AG09319 (cell line): ENCODE data around the gene IQCN.

Experiments used
- DNase-seq: peaks from one replicate; pipeline ENCODE4 v3.0.0-alpha.2; 2010; ENCODE audit warnings: low read depth; ENCODE audit errors: extremely low read depth
- CTCF ChIP-seq: IDR thresholded peaks from 2 replicates; pipeline ENCODE4 v1.5.1; 2011; ENCODE audit warnings: low read depth, mild to moderate bottlenecking, inconsistent platforms, low read length, moderate library complexity

The IQCN gene

DNA sequence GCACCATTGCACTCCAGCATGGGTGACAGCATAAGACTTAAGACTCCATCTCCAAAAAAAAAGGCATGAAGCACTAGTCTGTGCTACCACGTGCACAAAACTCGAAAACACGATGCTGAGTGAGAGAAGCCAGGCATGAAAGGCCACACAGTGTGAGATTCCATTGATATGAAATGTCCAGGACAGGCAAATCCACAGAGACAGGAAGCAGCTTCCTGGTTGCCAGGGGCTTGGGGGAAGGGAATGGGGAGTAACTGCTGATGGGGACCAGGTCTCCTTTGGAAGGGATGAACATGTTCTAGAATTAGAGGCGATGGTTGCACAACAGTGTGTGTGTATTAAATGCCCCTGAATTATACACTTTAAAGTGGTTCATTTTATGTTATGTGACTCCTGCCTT is 23.1 kb upstream of the IQCN start:
- DNase-seq, result no peak
- TF ChIP-seq CTCF, result no peak

DNA sequence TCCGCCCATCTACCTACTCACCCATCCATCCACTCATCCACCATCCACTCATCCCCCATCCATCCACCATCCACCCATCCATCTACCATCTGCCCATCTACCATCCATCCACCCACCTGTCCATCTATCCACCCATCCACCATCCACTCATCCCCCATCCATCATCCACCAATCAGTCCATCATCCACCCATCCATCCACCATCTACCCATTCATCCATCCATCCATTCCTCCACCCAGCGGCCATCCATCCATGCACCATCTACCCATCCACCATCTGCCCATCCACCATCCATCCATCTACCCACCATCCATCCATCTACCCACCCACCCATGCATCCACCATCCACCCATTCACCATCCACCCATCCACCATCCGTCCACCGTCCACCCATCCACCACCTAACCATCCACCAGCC is 20.8 kb upstream of the IQCN start:
- no peak for DNase-seq
- TF ChIP-seq CTCF, result no peak

DNA sequence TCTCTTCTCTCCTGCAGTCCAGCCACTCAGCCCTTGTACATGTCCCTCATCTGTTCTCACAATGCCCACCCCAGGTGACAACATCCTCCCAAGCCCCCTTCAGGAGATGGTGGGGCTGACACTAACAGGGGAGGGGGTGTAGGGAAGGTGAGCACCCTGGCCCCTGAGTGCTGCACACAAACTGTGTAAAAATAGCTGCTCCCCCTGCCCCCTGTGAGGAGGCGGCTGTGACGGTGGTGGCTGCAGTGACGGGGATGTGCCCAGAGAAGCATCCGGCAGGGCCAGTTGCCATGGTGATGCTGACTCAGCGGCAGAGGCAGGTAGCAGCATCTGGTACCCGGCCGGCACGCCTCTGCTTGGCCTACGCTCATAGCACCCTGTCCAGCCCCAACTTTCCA is 20.2 kb upstream of the IQCN start:
- DNase-seq, result no peak
- no peak for TF ChIP-seq CTCF

- TF ChIP-seq CTCF, result no peak
- no peak for DNase-seq
Observed at GRCh38 chr19:18293642-18294466, 19.6 kb upstream of the IQCN start.

- DNase-seq, result no peak
- TF ChIP-seq CTCF, result no peak
Observed at GRCh38 chr19:18292810-18293641, 18.8 kb upstream of the IQCN start.

DNA sequence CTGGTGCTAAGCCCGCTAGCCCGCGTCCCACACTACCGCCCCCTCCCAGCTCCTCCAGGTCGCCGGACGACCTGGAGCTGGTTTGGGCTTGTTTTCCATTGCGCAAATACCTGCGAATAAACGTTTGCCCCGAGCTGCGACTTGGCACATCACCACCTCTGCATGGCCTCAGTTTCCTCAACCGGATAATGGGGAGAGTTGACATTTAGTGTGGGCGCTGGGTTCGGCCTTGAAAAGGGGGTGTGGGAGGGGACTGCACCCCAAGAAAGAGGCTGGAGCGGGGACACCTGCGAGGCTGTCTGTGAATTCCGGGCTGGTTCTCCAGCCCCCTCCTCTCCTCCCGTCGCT is 18.2 kb upstream of the IQCN start:
- no peak for DNase-seq
- TF ChIP-seq CTCF, result no peak

DNA sequence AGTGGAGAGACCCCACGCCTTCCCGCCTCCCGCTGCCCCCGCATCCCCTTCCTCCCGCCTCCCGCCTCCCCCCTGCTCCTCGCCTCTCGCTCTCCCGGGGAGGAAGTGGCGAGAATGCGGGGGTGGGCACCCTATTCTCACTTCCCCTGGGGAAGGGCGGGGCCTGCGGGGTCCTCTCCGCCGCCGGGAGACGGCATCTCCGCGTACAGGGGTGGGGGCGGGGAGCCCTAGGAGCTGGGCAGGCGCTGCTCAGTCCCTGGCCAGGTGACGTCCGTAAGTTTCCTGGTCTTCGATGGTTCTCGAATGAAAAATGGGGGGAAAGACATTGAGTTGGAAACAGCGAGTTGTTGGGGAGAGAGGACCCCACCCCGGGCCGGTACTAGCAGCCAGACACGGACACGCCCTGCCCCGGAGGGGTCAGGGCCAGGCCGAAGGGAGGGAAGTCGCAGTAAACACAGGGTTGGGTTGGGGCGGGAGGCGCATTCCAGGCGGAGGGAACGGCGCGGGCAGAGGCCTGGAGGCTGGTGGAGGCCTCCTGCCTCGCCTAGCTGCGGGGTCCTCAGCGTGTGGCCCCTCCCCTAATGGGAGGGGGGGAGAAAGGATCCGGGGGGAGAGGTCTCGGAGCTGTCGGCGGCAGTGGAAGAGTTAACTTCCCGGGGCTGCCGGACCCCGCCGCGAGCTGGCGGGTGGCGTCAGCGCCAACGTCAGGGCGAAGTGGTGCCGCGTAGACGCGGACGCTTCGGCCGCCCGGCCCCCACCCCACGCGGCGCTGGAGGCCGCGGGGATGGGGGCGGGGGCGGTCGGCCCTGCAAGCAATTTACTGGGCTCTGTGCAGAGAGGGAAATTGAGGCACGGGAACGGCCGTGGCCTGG is 17.6 kb upstream of the IQCN start:
- no peak for DNase-seq
- no peak for TF ChIP-seq CTCF
